RCC 7860 (cell line): Measurements from ENCODE around the gene SLAMF1.
"Not testable (repeated sequence)": the region's sequence is repeated elsewhere in the genome, so short reads cannot be mapped to it uniquely, and the experiment has no call there.

Experiments
- DNase-seq: peaks from one replicate; pipeline ENCODE4 v3.0.0-alpha.2; 2015; ENCODE audit warnings: low spot score
- FAIRE-seq: peaks from 2 replicates; lab custom pipeline; 2012; peaks lifted over from hg19 to GRCh38; lab: Jason Lieb, UNC

The SLAMF1 gene

GRCh38 chr1:160569806-160570205, 77.0 kb downstream of the SLAMF1 start:
- no peak for FAIRE-seq
- no peak for DNase-seq

DNA sequence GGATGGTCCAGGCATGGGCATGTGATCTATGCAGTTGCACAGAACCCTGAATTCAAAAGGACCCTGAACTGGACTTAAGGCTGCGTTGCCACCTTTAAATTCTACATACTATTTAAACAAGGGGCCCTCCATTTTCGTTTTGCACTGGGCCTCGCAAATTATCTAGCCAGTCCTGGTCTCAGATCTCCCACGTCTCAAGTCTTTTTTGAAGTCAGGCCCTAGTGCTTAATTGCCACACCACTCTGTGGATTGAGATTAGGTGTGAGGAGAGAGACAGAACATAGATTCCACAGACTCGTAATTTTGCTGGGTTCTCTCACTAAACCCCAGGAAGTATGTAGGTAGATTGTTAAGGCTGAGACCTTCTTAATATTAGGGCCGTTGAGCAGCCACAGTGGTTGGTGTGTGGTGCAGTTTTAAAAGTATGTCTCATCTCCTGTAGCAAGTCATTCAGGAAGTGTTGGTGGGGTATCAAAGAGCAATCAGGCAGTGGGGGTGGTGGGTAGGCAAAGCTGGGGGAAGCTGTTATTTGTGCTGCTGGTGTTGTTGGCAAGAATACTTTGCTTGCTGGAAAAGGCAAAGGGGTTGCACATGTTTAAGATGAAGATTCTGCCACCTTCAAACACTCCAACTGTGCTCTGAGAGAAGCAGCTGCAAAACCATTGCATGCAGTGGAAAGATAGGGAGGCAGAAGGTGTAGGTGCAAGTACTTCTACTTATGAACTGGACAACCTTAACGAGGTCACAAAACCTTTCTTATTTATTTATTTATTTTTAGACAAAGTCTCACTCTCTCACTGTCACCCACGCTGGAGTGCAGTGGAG, 78.8 kb downstream of the SLAMF1 start:
- FAIRE-seq, result no peak
- no peak for DNase-seq

- DNase-seq (no peak), FAIRE-seq (no peak)
Measured at GRCh38 chr1:160567341-160567740, 79.5 kb downstream of the SLAMF1 start.

DNA sequence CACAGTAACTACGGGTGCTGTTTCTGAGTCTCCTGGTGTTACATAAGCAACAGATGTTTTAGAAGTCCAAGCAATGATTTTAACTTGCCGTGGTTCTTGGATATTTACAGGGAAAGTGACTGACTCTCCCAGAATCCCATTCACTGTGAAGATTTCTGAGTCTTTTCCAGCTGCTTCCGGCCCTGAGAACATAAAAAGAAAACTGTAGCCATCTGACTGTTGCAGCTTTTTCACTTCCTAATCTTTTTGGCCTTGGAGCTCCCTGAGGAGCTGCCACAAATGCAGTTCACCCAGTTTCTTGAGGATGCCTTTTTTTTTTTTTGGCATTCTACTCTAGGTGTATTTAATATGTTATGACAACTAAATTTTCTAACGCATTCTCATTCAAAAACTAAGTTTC, 81.3 kb downstream of the SLAMF1 start:
- DNase-seq, result no peak
- no peak for FAIRE-seq

DNA sequence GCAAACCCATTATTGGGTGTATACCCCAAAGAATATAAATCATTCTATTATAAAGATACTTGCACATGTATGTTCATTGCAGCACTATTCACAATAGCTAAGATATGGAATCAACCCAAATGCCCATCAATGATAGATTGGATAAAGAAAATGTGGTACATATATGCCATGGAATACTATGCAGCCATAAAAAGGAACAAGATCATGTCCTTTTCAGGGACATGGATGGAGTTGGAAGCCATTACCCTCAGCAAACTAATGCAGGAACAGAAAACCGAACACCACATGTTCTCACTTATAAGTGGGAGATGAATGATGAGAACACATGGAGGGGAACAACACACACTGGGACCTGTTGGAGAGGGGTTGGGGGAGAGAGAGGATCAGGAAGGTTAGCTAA, 83.6 kb downstream of the SLAMF1 start:
- not testable (repeated sequence) for FAIRE-seq, DNase-seq

GRCh38 chr1:160562745-160563144, 84.1 kb downstream of the SLAMF1 start:
- not testable (repeated sequence) for DNase-seq, FAIRE-seq

DNA sequence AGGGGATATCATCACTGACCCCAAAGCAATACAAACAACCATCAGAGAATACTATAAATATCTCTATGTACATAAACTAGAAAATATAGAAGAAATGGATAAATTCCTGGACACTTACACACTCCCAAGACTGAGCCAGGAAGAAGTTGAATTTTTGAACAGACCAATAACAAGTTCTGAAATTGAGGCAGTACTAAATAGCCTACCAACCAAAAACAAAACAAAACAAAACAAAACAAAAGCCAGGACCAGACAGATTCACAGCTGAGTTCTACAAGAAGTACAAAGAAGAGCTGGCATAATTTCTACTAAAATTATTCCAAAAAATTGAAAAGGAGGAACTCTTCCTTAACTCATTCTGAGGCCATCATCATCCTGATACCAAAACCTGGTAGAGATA, 86.0 kb downstream of the SLAMF1 start:
- DNase-seq, result no peak
- FAIRE-seq, result no peak

DNA sequence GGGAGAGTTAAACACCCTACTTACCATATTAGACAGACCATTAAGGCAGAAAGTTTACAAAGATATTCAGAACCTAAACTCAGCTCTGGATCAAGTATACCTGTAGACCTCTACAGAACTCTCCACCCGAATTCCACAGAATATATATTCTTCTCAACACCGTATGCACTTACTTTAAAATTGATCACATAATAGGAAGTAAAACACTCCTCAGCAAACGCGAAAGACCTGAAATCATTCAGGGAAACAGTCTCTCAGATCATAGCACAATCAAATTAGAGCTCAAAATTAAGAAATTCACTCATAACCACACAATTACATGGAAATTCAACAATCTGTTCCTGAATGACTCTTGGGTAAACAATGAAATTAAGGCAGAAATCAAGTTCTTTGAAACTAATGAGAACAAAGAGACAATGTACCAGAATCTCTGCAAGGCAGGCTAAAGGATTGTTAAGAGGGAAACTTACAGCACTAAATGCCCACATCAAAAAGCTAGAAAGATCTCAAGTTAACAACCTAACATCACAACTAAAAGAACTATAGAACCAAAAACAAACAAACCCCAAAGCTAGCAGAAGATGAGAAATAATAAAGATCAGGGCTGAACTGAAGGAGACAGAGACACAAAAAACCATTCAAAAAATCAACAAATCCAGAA, 86.7 kb downstream of the SLAMF1 start:
- FAIRE-seq (no peak), DNase-seq (no peak)

GRCh38 chr1:160559437-160559836, 87.4 kb downstream of the SLAMF1 start:
- DNase-seq, FAIRE-seq: not testable (repeated sequence)

GRCh38 chr1:160558660-160559380, 88.0 kb downstream of the SLAMF1 start:
- FAIRE-seq, result no peak
- no peak for DNase-seq
